SK-N-SH (cell line): Measurements from ENCODE around the gene PRR15. TPM values are rescaled to one million over a fixed set of nuclear protein-coding genes. Genes with fewer than 3 reads are reported as not detected.

ENCODE experiments used
- CTCF ChIA-PET: fragments of 300-600, 350-600 bp; formaldehyde crosslinking; extraction: SDS; loops from one replicate; lab custom pipeline; 2021; lab: Yijun Ruan, JAX
- POLR2A ChIA-PET: fragments of 350-600 bp; sonication (Branson Sonifier 250); formaldehyde crosslinking; extraction: SDS; loops from one replicate; lab custom pipeline; 2020; ENCODE audit warnings: antibody characterized with exemption, inconsistent platforms; lab: Yijun Ruan, JAX
- DNase-seq: peaks from one replicate; pipeline ENCODE4 v3.0.0; 2012
- H2AFZ ChIP-seq: fragments of 200-600 bp; sonication (generic); 2 replicates; pipeline ENCODE4 v1.8.1; 2016; ENCODE audit warnings: antibody characterized with exemption, mild to moderate bottlenecking, low read depth
- H3F3A ChIP-seq: fragments of 200-600 bp; sonication (generic); replicated peaks from 2 replicates; pipeline ENCODE3; 2016; ENCODE audit warnings: antibody characterized with exemption, mild to moderate bottlenecking; ENCODE audit not compliant: insufficient read depth
- H3K27ac ChIP-seq, 2 experiments: fragments of 200-500 bp in 1 of 2; fragments of 200-600 bp in 1 of 2; sonication (Bioruptor generic) in 1 of 2; sonication (generic), shearing (Covaris generic) in 1 of 2; 2 replicates each; pipeline versions ENCODE4 v1.5.1 to v1.6.1; 2014 to 2016; ENCODE audit warnings: low read depth in 2 of 2, inconsistent platforms in 1 of 2, low read length in 1 of 2, mild to moderate bottlenecking in 1 of 2, mixed read lengths in 1 of 2
- H3K27me3 ChIP-seq: fragments of 200-600 bp; sonication (generic), shearing (Covaris generic); 2 replicates; pipeline ENCODE4 v1.6.1; 2016; ENCODE audit warnings: mixed run types; ENCODE audit not compliant: insufficient read depth
- H3K36me3 ChIP-seq, 2 experiments: fragments of 200-500 bp in 1 of 2; fragments of 200-600 bp in 1 of 2; sonication (Bioruptor generic) in 1 of 2; sonication (generic) in 1 of 2; replicated peaks in 1 of 2; 2 replicates each; pipeline versions ENCODE3 to v1.5.1; 2014 to 2016; ENCODE audit warnings: low read length in 1 of 2, mild to moderate bottlenecking in 1 of 2; ENCODE audit not compliant: insufficient read depth in 2 of 2, control insufficient read depth in 1 of 2
- H3K4me1 ChIP-seq, 2 experiments: fragments of 200-500 bp in 1 of 2; fragments of 200-600 bp in 1 of 2; sonication (Bioruptor generic) in 1 of 2; sonication (generic), shearing (Covaris generic) in 1 of 2; 2 replicates each; pipeline versions ENCODE4 v1.5.1 to v1.6.1; 2014 to 2016; ENCODE audit warnings: low read depth in 1 of 2, low read length in 1 of 2, mixed run types in 1 of 2; ENCODE audit not compliant: insufficient read depth in 2 of 2, control insufficient read depth in 1 of 2
- H3K4me2 ChIP-seq: fragments of 200-600 bp; sonication (generic), shearing (Covaris generic); 2 replicates; pipeline ENCODE4 v1.6.1; 2017; ENCODE audit warnings: mixed run types
- H3K4me3 ChIP-seq, 2 experiments: fragments of 200-500 bp in 1 of 2; fragments of 200-600 bp in 1 of 2; sonication (Bioruptor generic) in 1 of 2; sonication (generic), shearing (Covaris generic) in 1 of 2; 2 replicates each; pipeline versions ENCODE4 v1.5.1 to v1.8.1; 2014 to 2016; ENCODE audit warnings: low read depth in 2 of 2, inconsistent platforms in 1 of 2, low read length in 1 of 2, mild to moderate bottlenecking in 1 of 2, mixed read lengths in 1 of 2, moderate library complexity in 1 of 2
- H3K79me2 ChIP-seq: fragments of 200-600 bp; sonication (generic); 2 replicates; pipeline ENCODE4 v1.8.1; 2017; ENCODE audit warnings: mild to moderate bottlenecking; ENCODE audit not compliant: insufficient read depth
- H3K9ac ChIP-seq: fragments of 200-600 bp; sonication (generic); 2 replicates; pipeline ENCODE4 v1.6.1; 2017; ENCODE audit warnings: mixed run types
- H3K9me2 ChIP-seq: fragments of 200-600 bp; sonication (generic); 2 replicates; pipeline ENCODE4 v1.6.1; 2017; ENCODE audit warnings: mixed run types
- H3K9me3 ChIP-seq: fragments of 200-600 bp; sonication (generic); 2 replicates; pipeline ENCODE4 v1.6.1; 2017; ENCODE audit warnings: mixed run types, mild to moderate bottlenecking, moderate library complexity
- H4K20me1 ChIP-seq: fragments of 200-600 bp; sonication (generic); 2 replicates; pipeline ENCODE4 v1.6.1; 2017; ENCODE audit warnings: mild to moderate bottlenecking, mixed run types; ENCODE audit not compliant: insufficient read depth
- CHD2 ChIP-seq: fragments of 150-350 bp; IDR thresholded peaks from 2 replicates; pipeline ENCODE4 v1.6.1; 2018; ENCODE audit warnings: low read length; ENCODE audit not compliant: partially characterized antibody
- CTCF ChIP-seq: fragments of 200-600 bp; sonication (generic); IDR thresholded peaks from 2 replicates; pipeline ENCODE4 v1.6.1; 2017; ENCODE audit warnings: antibody characterized with exemption, mild to moderate bottlenecking, moderate library complexity
- MAX ChIP-seq: IDR thresholded peaks from 2 replicates; pipeline ENCODE4 v1.4.0; 2012; ENCODE audit warnings: low read depth
- NRF1 ChIP-seq: IDR thresholded peaks from 2 replicates; pipeline ENCODE4 v1.6.1; 2012; ENCODE audit warnings: low read depth, mild to moderate bottlenecking, low read length
- RAD21 ChIP-seq: IDR thresholded peaks from 2 replicates; pipeline ENCODE4 v1.6.1; 2012; ENCODE audit warnings: mild to moderate bottlenecking, low read length
- RXRA ChIP-seq: IDR thresholded peaks from 2 replicates; pipeline ENCODE4 v1.4.0; 2012; ENCODE audit warnings: low read depth, mild to moderate bottlenecking, borderline replicate concordance
- TAF1 ChIP-seq: IDR thresholded peaks from 2 replicates; pipeline ENCODE4 v1.6.1; 2012; ENCODE audit warnings: low read depth, mild to moderate bottlenecking, low read length, moderate library complexity, borderline replicate concordance
- WGBS: methylation state at CpG from one replicate; pipeline ENCODE4 v1.1.6; 2017; ENCODE audit warnings: low lambda C conversion rate; 5-methylcytosine and 5-hydroxymethylcytosine counted together
- polyA plus RNA-seq, 3 experiments: library from polyadenylated mRNA; depleted of rRNA; stranded (reverse); fragments of >200 nt; gene quantifications; 2 replicates each; pipeline ENCODE4 v1.2.3, GENCODE V29; 2012
- TF ChIP-seq, protein P1 (sequence below): IDR thresholded peaks from 2 replicates; pipeline ENCODE4; 2012
- TF ChIP-seq, protein P2 (sequence below): fragments of 150-350 bp; IDR thresholded peaks from 2 replicates; pipeline ENCODE4 v1.6.1; 2016; ENCODE audit warnings: mild to moderate bottlenecking, low read depth, low read length
- TF ChIP-seq, protein P3 (sequence below): IDR thresholded peaks from 2 replicates; pipeline ENCODE4 v1.4.0; 2012; ENCODE audit warnings: low read depth, borderline replicate concordance

Gene PRR15
- polyA plus RNA-seq, 1 of the 3 experiments (the other 2 are of a cell fraction): 0.49 TPM

DNA sequence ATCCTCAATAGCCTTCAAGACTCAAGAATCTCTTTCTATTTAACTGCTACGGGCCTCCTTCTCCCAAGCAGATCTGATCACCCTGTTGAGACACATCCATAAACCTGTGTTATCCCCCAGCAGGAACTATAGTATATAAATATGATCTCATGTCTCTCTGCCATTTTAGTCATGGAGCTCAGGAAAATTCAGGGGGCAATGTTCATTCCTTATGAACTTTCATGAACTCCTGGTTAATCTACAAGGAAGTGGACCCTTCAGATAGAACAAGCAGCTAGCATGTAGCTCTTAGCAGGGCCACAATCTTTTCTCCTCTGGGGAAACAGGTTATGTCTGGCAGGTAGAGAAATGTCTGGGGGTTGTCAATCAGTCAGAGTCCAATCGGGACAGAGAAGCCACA lies 8.9 kb downstream of the PRR15 start:
- no peaks in the 10 kb centered on the region for H3K4me1 ChIP-seq
- 46% methylated on average over 2 of the region's 2 CpGs for WGBS
- no peak overlapping the region for H3K4me3 ChIP-seq
- no peaks in the 10 kb centered on the region for H3K36me3 ChIP-seq
- H3K27ac ChIP-seq: no peak overlapping the region
- H3K9me3 ChIP-seq: 0 out of 2 replicates have a peak, but pooled peaks cover under 1% of the 10 kb centered on the region
- ChIA-PET CTCF (interaction anchor here (0.6 to 1.5 kb wide), 5 partner anchors 14 to 35 kb away, joined by 3 to 8 read pairs (median 3); no protein-coding TSS in a partner anchor), POLR2A (no interaction called here)
- no peak for DNase-seq
- TF ChIP-seq RXRA (no peak), CTCF (no peak), NRF1 (no peak), TAF1 (no peak), CHD2 (no peak), MAX (no peak), RAD21 (no peak)
- TF ChIP-seq, protein P1, sequence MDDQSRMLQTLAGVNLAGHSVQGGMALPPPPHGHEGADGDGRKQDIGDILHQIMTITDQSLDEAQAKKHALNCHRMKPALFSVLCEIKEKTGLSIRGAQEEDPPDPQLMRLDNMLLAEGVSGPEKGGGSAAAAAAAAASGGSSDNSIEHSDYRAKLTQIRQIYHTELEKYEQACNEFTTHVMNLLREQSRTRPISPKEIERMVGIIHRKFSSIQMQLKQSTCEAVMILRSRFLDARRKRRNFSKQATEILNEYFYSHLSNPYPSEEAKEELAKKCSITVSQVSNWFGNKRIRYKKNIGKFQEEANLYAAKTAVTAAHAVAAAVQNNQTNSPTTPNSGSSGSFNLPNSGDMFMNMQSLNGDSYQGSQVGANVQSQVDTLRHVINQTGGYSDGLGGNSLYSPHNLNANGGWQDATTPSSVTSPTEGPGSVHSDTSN: no peak
- H3F3A ChIP-seq: no peaks in the 10 kb centered on the region
- peaks cover 6% of the 10 kb centered on the region; the same call in 1 of the 2 replicates for H3K27me3 ChIP-seq
- no peak overlapping the region for H3K9ac ChIP-seq
- no peaks in the 10 kb centered on the region for H4K20me1 ChIP-seq
- H3K9me2 ChIP-seq: no peaks in the 10 kb centered on the region
- H3K79me2 ChIP-seq: no peaks in the 10 kb centered on the region
- no peak overlapping the region for H3K4me2 ChIP-seq
- no peak overlapping the region for H2AFZ ChIP-seq

GRCh38 chr7:29573567-29573966 lies 9.9 kb downstream of the PRR15 start:
- CTCF ChIA-PET: interaction anchor here (0.9 to 4.1 kb wide), 5 partner anchors 10 to 62 kb away, joined by 3 to 14 read pairs (median 4); partner anchors contain the start of gene PRR15
- H3K4me3 ChIP-seq: no peak overlapping the region
- POLR2A ChIA-PET: interaction anchor here (0.7 kb wide), 1 partner anchor 171 kb away, joined by 3 read pairs; no protein-coding TSS in a partner anchor
- no peak overlapping the region for H3K4me2 ChIP-seq
- H3K4me1 ChIP-seq: no peaks in the 10 kb centered on the region
- H3K9me2 ChIP-seq: no peaks in the 10 kb centered on the region
- H3F3A ChIP-seq: no peaks in the 10 kb centered on the region
- H4K20me1 ChIP-seq: no peaks in the 10 kb centered on the region
- H3K9ac ChIP-seq: no peak overlapping the region
- no peak for TF ChIP-seq RAD21
- TF ChIP-seq CHD2: no peak
- TF ChIP-seq, protein P2, sequence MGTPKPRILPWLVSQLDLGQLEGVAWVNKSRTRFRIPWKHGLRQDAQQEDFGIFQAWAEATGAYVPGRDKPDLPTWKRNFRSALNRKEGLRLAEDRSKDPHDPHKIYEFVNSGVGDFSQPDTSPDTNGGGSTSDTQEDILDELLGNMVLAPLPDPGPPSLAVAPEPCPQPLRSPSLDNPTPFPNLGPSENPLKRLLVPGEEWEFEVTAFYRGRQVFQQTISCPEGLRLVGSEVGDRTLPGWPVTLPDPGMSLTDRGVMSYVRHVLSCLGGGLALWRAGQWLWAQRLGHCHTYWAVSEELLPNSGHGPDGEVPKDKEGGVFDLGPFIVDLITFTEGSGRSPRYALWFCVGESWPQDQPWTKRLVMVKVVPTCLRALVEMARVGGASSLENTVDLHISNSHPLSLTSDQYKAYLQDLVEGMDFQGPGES: no peak
- TF ChIP-seq, protein P3, sequence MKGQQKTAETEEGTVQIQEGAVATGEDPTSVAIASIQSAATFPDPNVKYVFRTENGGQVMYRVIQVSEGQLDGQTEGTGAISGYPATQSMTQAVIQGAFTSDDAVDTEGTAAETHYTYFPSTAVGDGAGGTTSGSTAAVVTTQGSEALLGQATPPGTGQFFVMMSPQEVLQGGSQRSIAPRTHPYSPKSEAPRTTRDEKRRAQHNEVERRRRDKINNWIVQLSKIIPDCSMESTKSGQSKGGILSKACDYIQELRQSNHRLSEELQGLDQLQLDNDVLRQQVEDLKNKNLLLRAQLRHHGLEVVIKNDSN: no peak
- no peak for TF ChIP-seq NRF1
- H3K79me2 ChIP-seq: no peaks in the 10 kb centered on the region
- 25% methylated on average over 3 of the region's 3 CpGs for WGBS
- no peak for DNase-seq
- H3K27ac ChIP-seq: no peak overlapping the region
- peaks cover 6% of the 10 kb centered on the region; the same call in 1 of the 2 replicates for H3K27me3 ChIP-seq
- no peak overlapping the region for H2AFZ ChIP-seq
- peaks cover 6% of the 10 kb centered on the region; the same call in 1 of the 2 replicates for H3K9me3 ChIP-seq
- no peaks in the 10 kb centered on the region for H3K36me3 ChIP-seq
